GDM1 (cell line): Measurements from ENCODE around the gene C1orf21.
"Not testable (repeated sequence)": the region's sequence is repeated elsewhere in the genome, so short reads cannot be mapped to it uniquely, and the experiment has no call there.

Experiments used
- DNase-seq: peaks from one replicate; lab custom pipeline; 2025; lab: John Stamatoyannopoulos, UW

Gene C1orf21, protein sequence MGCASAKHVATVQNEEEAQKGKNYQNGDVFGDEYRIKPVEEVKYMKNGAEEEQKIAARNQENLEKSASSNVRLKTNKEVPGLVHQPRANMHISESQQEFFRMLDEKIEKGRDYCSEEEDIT

DNA sequence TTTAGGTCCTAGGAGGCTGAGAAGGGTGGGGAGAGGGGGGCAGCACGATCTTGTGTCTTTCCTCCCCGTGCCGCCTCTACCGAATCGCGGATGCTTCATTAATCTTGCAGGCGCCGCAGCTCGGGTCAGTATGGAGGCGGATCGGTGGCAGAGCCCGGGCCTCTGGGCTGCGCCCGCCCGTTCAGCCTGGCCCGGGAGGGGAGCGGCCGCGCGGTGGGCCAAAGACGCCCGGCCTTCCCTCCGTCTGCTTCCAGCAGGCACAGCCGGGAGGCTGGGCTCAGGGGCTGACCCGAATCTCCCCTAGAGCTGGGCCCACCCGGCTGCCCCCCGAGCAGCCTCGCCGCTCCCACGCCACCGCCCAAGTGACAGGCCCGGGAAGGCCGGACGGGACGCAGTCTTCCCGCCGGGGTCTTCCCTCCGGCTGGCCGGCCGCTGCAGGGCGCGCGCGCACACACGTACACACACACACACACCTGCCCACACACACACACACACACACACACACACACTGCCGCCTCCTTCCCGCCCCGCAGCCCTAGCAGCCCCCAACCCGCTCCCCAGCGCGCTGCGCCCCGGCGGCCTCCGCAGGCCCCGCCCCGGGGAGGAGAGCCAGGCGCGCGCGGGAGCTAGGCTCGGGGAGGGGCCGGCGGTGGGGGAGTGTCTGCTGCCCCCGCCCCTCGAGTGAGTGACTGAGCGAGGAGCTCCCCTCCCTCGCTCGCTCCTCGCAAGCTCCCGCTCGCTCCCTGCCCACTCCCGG is at the start of gene C1orf21:
Gene C1orf21 (plus strand): TSS at position 718 of the 757 bp plus-strand sequence. CDS start 90,481 bp downstream, outside the sequence.
- DNase-seq = peak; percentile 90

DNA sequence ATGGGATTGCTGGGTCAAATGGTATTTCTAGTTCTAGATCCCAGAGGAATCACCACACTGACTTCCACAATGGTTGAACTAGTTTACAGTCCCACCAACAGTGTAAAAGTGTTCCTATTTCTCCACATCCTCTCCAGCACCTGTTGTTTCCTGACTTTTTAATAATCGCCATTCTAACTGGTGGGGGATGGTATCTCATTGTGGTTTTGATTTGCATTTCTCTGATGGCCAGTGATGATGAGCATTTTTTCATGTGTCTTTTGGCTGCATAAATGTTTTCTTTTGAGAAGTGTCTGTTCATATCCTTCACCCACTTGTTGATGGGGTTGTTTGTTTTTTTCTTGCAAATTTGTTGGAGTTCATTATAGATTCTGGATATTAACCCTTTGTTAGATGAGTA is 49.0 kb upstream of the C1orf21 start:
- DNase-seq = not testable (repeated sequence)

DNA sequence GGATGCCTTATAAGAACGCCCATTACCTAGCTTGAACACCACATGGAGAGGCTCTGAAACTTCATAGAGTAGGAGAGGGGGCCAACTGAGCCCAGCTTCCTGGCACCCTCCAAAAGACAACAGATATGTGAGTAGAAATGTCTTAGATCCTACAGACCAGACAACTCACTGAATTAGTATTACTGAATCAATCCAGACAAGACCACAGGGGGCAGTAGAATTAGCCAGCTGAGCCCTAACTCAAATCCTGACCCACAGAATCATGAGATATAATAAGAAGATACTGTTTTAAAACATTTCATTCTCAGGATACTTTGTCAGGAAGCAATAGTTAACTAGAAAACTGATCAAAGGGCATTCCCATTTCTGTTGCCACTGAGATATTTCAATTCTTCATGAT is 45.8 kb upstream of the C1orf21 start:
- DNase-seq = no peak

DNA sequence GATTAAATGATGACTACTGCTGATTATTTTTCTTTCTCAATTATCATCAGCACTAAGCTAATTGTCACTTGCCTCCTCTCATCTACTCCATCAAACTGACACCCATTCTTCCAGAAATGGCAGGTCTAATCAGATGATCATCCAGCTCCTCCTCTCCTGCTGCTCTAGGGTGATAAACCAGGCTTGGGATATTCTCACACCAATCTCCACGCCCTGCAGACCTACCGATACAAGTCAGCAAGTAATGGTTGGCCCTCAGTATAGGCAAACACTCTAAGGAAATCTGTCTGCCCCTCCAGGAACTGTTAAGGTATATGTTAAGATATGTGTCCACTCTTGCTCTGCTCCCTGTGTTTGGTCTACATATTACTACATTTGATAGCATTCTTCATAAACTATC is 36.3 kb upstream of the C1orf21 start:
- DNase-seq = no peak

DNA sequence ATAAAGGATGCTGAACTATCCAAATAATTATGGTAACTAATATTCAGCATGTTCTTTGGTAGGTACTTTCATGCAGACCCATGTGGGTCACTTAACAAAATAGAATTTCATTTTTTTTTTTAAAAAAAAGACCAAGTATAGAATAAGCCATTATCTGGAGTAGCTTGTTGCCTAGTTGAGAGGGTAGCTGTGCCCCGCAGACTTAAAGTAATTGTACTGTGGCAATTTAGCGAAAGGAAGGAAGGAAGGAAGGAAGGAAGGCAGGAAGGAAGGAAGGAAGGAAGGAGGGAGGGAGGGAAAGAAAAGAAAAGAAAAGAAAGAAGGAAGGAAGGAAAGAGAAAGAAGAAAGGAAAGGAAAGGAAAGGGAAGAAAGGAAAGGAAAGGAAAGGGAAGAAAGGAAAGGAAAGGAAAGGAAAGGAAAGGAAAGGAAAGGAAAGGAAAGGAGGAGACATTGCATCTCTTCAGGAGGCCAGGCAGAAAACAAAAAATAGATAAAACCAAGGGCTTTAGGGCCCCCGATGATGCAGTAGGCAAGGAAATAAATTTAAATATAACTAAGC is 35.3 kb upstream of the C1orf21 start:
- DNase-seq = no peak

DNA sequence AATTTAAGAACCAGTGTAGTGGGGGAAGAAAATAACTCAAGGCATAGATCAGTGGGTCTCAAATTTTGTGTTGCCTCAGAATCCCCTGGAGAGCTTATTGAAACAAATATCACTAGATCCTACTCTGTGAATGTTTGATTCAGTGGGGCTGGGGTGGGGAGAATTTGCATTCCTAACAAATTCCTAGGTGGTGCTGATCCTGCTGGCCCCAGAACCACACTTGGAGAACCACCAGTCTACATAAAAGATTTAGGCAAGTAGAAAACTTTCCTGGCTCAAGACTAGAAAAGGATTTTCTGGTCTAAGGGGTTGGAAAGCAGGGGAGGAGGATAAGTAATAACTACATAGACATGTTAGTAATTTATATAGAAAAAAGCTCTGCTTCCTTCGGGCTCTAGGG is 34.1 kb upstream of the C1orf21 start:
- DNase-seq = no peak

DNA sequence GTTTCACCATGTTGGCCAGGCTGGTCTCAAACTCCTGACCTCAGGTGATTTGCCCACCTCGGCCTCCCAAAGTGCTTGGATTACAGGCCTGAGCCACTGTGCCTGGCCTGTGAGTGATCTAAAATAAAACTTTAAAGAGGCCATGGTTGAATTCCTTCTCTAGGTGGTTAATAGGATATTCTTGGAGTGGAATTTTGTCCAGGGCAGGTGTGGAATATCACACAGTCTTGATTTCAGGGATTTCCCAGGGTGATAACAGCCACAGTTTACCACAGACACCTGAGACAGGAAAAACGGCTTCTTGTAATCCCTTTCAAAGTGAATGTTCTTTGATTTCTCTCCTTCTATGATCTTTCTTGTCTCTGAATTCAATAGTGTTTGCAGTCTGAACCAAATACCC is 32.1 kb upstream of the C1orf21 start:
- DNase-seq = no peak

DNA sequence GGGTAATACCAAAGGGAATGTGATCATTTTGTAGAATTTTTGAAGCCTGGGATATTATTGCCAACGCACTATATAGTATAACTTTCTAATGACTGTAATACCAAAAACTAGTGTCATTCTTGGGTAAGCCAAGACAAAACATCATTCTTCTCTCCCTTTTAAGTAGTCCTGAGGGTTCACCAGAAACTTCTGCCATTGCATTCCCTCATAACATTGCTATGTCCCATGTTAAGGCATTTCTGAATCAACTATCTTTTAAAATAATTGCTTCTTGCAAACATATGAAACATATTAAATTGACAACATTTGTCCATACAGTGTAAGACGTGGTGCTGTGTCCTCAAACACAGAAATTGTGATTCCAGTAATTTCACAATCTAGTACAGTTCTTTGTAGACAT is 29.9 kb upstream of the C1orf21 start:
- DNase-seq = no peak

DNA sequence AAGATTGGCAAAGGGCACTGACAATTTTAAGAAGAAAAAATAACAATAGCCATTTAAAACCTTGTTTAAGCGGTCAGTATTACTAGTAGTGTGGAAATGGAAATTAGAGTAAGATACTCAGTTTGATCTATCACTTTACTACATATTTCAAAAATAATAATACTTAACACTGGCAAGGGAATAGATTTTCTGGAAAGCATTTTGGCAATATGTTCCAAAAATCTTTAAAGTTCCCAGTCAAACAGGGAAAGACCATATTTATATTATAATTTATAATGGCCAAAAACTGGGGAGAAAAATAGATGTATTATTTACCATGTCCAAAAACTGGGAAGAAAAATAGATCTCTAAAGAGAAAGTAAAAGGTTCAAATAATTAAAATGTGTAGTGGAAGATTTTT is 28.6 kb upstream of the C1orf21 start:
- DNase-seq = no peak

DNA sequence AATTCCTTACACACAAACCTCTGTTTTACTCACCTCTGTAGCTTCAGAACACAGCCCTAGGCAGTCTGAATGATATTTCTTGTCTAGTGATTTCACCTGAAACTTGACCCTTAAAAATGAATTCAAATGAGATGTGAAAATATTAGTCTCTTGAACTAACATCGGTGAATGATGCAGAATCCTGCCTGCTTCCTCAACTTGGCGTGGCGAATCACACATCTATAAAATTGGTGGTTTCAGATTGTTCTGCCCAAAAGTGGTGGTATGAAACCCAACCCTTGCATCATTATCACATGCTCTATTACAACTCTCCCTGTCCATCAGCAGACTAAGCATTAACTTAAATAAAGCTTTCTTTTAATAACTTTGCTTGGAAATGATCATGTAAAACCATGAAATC is 26.9 kb upstream of the C1orf21 start:
- no peak for DNase-seq

DNA sequence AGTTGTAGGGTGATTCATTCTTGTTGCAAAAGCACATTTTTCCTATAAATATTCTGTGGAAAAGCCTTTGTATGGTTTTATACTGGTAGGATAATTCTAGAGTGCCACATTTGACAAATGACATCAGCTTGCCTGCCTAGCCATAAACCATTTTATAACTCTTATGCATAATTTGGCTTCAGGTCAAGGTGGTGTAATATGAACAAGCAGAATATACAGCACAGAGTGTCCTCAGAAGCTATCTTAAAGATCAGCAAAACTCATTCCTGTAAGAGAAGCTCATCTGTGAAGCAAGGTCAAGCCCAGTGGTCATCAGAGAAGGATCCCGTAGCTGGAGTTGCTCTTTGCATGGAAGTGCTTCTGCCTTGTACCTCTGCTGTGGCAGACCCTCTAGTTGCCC is 24.0 kb upstream of the C1orf21 start:
- no peak for DNase-seq

DNA sequence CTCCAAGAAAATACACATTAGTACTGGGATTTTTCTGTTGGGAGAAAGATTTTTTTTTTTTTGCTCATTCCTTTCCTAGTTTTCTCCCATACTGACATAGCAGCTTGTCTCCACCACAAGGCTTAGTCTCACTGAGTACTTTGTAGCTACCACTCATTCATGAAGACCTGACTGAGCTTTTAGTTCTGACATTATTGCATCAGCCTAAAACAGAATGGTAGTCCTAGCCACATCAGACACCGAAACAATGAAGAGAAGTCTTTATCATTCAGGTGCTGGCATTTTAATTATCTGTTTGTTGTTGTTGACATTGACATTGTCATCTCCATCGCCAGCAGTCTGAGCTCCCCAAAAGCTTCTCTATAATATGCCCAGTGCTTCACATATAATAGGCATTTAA is 21.1 kb upstream of the C1orf21 start:
- no peak for DNase-seq

DNA sequence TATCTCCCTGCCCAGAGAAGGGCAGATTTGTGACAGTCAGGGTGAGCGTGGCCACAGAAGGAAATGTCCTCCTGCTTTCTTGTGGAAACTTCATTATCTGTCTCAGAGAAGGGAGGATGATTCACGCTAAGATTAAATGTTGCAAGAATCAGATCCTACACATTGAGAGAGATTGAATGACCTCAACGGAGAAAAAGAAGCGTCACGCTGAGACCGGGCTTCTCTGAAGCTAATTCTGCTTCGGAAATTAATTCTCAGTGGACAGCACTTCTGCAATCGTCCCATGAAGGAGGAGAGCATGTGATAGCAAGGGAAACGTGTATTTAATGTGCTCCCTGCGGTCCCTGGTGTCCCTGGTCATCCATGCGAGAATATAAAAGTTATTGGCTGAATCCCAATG is 19.8 kb upstream of the C1orf21 start:
- DNase-seq = no peak

DNA sequence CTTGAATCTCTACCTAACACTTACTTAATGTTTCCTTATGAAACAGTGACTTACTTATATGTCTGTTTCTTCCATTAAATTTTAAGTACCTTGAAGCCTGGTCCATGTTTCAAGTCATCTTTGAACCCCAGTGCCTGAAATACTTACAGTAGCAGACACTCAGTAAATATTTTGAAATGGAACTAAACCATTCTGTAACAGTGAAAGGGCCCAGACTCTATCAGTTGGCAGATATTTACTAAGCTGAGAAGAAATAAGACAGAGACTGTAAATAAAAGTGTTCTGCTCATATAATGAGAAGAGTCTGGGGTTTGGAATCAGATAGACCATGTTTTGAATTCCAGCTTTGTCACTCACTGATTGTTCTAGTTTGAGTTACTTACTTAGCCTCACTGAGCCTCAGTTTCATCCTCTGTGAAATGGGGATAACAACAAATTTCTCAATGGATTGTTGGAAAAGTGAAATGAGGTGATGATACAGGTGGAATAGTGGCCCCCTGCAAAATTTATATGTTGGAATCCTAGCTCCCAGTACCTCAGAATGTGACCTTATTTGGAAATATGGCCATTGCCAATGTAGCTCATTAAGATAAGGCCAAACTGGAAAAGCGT is 19.3 kb upstream of the C1orf21 start:
- no peak for DNase-seq

DNA sequence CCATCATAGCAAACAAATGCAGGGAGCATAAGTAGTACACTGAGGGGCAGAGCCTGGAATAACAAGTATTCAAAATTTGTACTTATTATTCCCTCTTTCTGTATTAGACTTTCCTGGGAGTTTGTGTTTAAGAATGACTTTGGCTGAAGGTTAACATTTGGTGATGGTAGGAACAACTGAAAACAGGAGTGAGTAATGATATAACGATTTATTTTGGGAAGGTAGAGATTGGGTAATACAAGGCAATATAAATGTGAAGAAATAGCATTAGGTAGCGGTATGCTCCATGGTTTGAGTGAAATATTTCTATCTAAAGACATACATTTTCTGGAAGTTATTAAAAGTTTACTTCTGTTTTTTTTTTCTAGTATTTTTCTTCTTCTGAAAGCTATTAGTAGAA is 18.5 kb upstream of the C1orf21 start:
- DNase-seq = no peak

DNA sequence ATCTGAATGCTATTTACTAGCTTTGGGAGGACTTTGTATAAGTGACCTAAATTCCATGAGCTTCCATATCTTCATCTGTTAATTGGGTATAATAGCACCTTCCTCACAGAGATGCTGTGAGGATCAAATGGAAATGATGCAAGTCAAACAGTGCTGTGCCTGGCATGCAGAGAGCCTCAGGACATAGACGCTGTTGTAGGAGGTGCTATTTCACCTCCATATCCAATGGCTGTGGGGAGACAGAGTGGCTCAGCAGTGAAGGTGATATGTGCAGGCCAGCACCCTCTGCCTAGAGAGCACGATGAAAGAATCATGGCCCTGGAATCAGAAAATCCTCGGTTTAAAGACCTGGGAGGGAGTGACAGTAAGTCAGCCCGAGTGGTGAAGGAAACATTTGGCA is 16.0 kb upstream of the C1orf21 start:
- no peak for DNase-seq

DNA sequence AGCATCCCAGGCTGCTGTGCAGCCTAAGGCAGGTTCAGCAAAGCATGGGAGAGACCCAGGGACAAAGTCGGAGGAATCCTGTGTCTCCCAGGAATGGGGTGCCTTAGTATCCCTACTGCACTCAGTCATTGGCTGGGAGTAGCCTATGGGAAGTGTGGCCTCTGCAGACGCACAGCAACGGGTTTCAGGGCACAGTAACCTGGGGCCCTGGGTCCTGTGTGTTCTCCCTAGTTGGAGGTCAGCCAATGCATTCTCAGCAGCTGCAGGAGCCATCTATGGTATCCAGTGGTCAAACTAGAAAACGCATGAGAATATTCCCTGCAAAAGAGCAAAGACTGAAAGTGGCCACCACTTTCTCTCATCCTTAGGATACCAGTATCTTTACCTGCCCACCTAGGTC is 13.7 kb upstream of the C1orf21 start:
- no peak for DNase-seq

DNA sequence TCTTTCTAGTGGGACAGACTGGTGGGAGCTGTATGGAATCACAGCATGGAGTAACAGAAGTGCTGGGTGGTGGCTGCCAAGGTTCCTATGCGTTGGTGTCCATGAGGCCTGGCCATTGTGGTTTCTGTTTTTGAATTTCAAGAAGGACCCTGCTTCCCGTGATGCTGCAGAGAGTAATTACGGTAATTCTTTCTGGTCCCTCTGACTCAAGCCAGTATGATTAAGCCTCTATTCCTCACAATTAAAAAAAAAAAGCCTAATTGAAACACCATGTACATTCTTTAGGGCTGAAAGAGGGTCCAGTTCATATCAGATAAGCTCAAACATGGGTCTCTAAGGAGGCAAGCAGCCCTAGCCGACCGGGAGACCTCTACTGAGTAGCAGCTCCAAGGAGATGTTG is 10.5 kb upstream of the C1orf21 start:
- no peak for DNase-seq

DNA sequence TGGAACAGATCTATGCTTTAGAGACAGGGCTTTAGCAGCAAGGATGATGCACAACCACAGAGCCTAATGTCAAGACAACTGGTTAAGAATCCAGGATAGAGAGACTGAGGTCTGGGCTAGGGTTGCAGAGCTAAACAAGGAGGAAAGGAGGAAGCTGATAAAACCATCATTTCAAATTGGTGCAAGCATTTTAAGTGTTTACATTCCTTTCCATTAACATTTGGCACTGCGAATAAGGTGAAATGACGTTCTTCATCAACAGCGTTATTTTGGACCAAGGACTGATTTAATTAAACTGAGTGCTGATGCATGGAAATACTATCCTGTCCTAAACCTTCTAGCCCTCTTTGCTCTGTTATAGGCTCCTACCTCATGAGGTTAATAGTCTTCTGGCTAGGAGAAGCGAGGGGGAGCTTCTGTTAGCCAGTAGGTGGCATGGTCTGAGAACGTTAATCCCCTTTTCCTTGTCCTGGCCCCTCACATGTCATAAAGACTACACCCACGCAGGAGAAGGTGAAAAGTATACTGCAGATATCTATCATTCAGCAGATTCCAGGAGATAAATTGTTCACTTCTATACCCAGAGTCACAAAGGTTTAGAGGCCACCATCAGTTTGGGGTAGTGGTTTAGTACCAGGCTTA is 7.6 kb upstream of the C1orf21 start:
- no peak for DNase-seq

DNA sequence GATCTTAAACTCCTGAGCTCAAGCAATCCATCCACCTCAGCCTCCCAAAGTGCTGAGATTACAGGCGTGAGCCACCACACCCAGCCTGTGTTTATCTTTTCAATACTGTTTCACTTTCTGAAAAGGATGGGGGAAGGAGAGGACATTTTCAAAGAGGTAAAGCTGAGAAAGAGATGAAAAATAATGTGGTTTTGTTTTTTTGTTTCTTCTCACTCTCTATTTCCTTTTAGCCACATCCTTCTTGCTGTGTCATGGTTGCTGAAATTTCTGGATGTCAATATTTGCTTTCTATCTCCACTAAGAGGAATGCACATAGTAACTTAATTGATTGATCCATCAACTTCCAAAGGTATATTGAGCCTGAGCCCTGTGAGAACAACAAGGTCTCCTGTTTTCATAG is 6.4 kb upstream of the C1orf21 start:
- DNase-seq = no peak

DNA sequence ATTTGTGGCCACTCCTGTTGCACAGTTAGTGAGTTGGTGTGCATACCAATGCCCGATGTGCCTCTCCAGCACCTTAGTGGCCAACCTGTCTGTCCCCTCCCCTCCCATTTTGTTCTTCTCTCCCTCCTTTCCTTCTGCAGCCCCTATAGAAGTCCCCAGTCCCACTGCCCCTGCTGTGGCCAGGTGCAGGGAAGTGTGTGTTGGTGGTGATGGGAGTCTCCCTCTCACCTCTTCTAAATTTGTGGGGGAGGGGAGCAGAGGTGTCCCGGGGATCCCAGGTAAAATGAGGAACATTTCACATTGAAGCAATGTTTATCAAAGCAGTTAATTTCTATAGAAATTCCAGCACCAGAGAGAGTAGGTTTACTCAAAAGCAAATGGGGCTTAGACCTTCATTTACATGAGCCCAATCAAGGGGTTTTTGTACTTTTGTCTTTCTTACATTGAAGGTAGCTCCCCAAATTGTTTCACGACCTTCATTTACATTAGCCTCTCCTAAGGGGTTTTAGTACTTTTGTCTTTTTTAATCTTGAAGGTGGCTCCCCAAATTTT is 3.0 kb upstream of the C1orf21 start:
- no peak for DNase-seq

DNA sequence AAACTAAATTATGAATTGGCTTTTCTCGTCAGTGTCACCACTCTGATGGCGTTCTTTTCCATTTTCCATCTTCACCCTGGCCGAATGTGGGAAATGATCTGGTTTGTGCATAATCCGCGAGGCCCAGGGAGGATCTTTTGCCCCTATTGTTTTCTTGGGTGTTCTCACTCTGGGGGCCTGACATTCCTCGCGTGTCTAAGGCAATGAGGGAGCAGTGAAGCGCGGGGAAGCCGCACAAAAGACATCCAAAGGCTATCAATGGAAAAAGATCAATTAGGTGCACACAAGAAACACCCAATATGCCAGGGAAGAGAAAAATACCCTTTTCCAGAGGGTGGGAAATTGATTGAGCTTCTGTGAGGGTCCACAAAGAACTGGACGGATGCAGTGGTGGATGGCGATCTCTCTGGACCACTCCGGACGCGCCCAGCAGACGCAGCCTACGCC is 941 bp upstream of the C1orf21 start:
- DNase-seq = no peak

DNA sequence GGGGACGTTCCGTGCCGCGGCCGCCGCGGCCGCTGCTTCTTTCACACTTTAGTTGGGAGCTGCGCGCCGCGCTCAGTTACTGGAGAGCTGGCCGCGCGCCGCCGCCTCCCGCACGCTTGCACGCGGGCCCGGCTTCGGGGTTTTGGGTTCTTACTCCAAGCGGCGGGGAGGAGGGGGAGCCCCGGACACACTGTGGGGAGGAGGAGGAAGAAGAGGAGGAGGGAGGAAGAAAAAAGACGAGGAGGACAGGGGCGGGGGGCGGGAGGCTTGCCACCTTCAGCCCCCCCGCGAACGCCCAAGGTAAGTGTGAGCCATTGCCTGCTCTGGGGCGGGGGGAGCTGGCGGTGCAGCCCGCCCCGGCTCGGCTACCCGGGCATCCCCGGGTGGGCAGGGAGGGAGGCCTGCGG is 243 bp downstream of the C1orf21 start:
- no peak for DNase-seq
